Measurements from ENCODE around the gene PCBP3.

The PCBP3 gene

GRCh38 chr21:45818276-45818903 lies 174.9 kb downstream of the PCBP3 start:
- DNase-seq, result no peak

- DNase-seq, result peak; percentile 4 to 46
Observed at GRCh38 chr21:45818904-45819285, 175.4 kb downstream of the PCBP3 start.

- DNase-seq, result no peak
Observed at GRCh38 chr21:45819478-45820170, 176.1 kb downstream of the PCBP3 start.

- peak; percentile 74 to 77 for DNase-seq
Observed at GRCh38 chr21:45820171-45821091, 176.9 kb downstream of the PCBP3 start.

- DNase-seq, result no peak
Observed at GRCh38 chr21:45821315-45821962, 177.9 kb downstream of the PCBP3 start.

GRCh38 chr21:45821998-45822397 lies 178.5 kb downstream of the PCBP3 start:
- DNase-seq, result no peak

- no peak for DNase-seq
Observed at GRCh38 chr21:45822429-45823099, 179.0 kb downstream of the PCBP3 start.

- DNase-seq, result no peak
Observed at GRCh38 chr21:45823100-45823681, 179.7 kb downstream of the PCBP3 start.

- DNase-seq, result no peak
Observed at GRCh38 chr21:45824546-45825215, 181.2 kb downstream of the PCBP3 start.

- DNase-seq, result no peak
Observed at GRCh38 chr21:45825219-45825618, 181.7 kb downstream of the PCBP3 start.

- DNase-seq, result no peak
Observed at GRCh38 chr21:45826676-45827301, 183.3 kb downstream of the PCBP3 start.

- DNase-seq, result no peak
Observed at GRCh38 chr21:45827302-45827692, 183.8 kb downstream of the PCBP3 start.

- no peak for DNase-seq
Observed at GRCh38 chr21:45827881-45828579, 184.5 kb downstream of the PCBP3 start.

GRCh38 chr21:45828580-45829570 lies 185.3 kb downstream of the PCBP3 start:
- DNase-seq, result no peak

- no peak for DNase-seq
Observed at GRCh38 chr21:45829668-45830067, 186.1 kb downstream of the PCBP3 start.

- no peak for DNase-seq
Observed at GRCh38 chr21:45830221-45830640, 186.7 kb downstream of the PCBP3 start.

- DNase-seq, result no peak
Observed at GRCh38 chr21:45830720-45831366, 187.3 kb downstream of the PCBP3 start.

GRCh38 chr21:45831991-45832740 lies 188.6 kb downstream of the PCBP3 start:
- no peak for DNase-seq

Measured in CD4-positive, alpha-beta T cell treated with Interleukin-1 beta for 1 hour (primary cell).